ENCODE measurements around the gene COX6B2.

The COX6B2 gene

GRCh38 chr19:55383279-55384130, 29.0 kb upstream of the COX6B2 start:
- DNase-seq (ENCODE audit: low read depth) = no peak

DNA sequence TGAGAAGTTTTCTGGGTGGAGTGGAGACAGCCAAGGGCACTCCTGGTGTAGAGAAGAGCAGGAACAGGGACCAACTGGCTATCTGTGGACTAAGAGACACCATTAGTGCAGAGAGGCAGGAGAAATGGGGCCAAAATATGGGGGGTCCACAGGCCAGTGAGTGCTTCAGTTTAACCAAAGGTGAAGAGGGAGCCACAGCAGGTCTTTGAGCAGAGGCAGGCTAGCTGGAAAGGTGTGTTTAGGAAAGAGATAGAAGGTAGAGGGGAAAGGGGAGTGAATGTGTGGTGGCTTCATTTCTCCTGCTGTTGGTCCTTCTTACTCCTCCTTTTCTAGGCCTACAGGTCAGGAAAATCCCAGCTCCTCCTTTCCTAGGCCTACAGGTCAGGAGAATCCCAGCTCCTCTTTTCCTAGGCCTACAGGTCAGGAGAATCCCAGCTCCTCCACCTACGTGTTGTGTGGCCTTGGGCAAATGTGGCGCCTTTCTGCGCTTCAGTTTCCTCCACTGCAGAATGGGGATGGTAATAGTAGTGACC, 28.1 kb upstream of the COX6B2 start:
- no peak for DNase-seq (ENCODE audit: low read depth)

- DNase-seq (ENCODE audit: low read depth) = no peak
Measured at GRCh38 chr19:55382013-55382412, 27.5 kb upstream of the COX6B2 start.

- DNase-seq (ENCODE audit: low read depth) = no peak
Measured at GRCh38 chr19:55379174-55379573, 24.7 kb upstream of the COX6B2 start.

- DNase-seq (ENCODE audit: low read depth) = no peak
Measured at GRCh38 chr19:55377356-55378131, 23.0 kb upstream of the COX6B2 start.

GRCh38 chr19:55376241-55376933, 21.9 kb upstream of the COX6B2 start, which contains the start of gene TMEM190:
TSS of gene TMEM190 (plus strand) at chr19:55376826. CDS start at chr19:55376854, 28 bp downstream.
- DNase-seq (ENCODE audit: low read depth) = no peak

DNA sequence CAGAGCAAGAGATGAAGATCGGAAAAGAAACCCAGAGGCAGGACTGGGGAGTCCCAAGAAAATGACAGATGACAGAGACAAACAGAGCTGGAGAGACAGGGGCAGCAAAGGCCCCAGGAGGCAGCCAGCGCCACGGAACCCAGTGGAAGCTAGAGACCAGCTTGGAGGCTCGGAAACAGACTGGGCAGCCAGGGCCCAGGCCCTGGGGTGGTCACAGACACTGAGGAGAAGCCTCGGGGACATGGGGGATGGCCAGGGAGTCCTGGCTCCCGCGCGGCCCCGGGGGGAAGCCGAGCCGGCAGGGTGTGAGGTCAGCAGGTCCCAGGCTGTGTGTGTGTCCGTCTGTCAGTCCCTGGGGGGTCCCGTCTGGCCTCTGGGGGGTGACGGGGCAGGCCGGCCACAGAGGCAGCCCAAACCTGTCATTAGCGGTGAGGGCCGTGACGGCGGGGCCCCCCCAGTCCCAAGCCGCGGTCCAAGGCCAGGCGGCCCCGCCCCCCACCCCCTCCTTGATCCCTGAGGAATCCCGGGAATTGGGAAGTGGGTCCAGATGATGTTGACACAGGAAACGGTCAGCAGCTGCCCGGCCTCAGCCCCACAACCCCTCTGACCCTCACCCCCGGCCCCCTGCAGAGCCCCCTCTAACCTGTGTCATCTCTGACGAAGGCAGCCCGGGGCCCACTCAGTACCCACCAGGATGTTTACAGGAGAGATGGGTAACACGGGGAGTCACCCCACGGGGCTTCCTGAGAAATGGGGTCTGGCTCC, 19.7 kb upstream of the COX6B2 start:
- no peak for DNase-seq (ENCODE audit: low read depth)

DNA sequence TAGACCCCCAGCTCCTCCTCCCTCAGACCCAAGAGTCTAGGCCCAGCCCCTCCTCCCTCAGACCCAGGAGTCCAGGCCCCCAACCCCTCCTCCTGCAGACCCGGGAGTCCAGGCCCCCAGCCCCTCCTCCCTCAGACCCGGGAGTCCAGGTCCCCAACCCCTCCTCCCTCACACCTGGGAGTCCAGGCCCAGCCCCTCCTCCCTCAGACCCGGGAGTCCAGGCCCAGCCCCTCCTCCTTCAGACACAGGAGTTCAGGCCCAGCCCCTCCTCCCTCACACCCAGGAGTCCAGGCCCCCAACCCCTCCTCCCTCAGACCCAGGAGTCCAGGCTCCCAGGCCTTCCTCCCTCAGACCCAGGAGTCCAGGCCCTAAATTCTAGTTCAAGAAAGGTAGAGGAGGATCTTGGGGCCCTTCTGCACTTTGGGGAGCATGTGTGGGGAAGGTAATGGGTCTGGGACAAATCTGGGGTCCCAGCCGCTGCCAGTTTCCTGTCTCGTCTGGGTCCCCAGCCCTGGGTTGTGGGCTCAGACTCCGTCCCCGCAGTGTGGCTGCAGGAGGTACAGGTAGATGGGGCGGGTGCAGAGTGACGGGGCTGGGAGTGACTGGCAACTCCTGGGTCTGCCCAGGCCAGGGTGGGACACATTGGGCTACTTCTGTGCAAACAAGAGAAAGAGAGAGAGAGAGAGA, 18.9 kb upstream of the COX6B2 start:
- DNase-seq (ENCODE audit: low read depth) = no peak

DNA sequence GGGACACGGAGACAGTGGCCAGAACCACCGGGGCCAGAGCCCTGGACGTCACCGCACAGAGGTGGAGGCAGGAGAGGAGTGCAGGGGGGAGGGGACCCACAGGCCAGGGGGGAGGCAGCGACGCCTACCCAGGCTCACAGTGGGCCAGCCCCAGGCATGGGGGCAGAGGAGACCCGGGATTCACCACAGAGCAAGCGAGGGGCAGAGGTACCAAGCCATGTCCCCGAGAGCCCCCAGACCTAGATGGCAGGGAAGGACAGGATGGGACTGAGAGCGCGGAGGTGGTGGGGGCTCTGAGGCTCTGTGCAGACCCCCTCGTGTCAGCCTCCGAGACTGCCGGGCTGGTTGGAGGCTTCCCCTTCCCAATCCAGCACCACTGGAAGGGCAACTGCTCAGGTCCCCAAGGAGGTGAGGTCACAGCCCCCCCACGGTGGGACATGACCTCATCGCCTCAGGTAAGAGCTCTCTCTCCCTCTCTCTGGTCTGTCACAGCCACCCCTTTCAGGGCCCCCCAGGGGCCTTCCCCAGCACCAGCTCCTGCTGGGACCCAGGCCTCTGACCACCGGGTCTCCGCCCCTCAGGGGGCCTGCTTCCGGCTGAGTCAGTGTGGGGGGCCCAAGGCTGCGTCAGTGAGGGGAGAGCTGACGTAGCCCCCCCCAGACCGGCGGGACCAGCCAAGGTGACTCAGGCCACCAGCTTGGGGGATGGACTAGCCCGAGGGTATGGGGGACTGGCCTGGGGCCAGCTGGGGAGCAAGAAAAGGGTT, 18.0 kb upstream of the COX6B2 start:
- no peak for DNase-seq (ENCODE audit: low read depth)

DNA sequence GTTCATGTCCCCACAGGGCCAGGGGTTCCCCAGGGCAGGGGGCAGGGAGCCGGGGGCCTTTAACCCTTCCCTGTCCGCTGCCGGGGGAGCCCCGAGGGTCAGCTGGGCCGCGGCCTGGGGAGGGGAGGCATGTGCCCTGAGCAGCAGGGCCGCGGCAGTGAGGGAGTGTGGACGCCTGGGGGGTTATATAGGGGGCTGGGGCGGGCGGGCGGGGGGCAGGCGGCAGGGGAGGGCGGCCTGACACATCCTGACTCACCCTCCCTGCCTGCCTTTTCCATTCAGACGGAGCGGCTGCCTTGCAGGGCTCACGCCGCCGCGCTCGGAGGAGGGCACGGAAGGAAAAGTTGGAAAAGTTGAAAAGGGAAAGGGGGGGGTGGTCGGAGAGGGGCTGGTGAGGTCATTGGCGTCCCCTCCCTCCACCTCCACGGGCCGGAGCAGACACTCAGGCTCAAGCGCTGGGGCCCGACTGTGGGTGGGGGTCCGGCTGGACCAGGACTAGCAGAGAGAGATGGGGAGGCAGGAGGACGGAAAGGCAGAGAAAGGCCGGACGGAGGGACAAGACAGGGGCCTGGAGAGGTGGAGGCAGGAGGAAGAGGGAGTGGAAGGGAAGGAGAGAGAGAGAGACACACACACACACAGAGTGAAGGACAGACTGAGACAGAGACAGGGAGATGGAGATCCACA, 15.9 kb upstream of the COX6B2 start, which contains the start of gene IL11:
TSS of gene IL11 (minus strand) at position 159 of the 684 bp plus-strand sequence. CDS start at position 6, 153 bp downstream.
- DNase-seq (ENCODE audit: low read depth) = no peak

DNA sequence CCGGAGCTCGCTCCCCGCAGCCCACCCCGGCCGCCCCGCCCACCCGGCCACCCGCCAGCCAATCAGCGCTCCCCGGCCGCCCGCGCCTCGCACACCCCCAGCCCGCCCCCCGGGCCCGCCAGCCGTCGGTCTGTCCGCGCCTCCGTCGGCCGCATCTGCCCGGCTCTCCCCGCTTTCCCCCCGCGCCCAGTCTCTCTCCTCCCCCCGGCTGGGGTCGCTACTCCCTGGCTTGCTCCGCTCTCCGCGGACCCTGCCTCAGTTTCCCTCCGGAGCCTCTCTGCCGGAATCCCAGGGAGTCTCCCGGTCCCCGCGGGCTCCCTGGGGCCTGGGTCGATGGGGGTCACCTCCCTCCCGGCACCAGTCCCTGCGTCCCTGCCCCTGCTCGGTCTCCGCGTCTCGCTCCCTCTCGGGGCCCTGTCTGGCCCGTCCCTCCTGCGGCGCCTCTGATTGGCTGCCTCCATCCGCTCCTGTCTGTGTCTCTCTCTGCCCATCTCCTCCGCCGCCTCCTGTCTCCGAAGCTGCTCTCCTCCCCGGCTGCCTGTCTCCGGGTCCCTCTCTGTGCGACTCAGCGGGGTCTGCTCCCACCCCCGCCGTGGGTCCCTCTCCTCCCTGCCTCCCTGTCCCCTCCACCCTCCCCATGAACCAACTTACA, 15.3 kb upstream of the COX6B2 start:
- no peak for DNase-seq (ENCODE audit: low read depth)

- DNase-seq (ENCODE audit: low read depth) = no peak
Measured at GRCh38 chr19:55368701-55369563, 14.4 kb upstream of the COX6B2 start.

GRCh38 chr19:55368106-55368505, 13.6 kb upstream of the COX6B2 start:
- DNase-seq (ENCODE audit: low read depth) = no peak

GRCh38 chr19:55366790-55367189, 12.3 kb upstream of the COX6B2 start:
- DNase-seq (ENCODE audit: low read depth) = no peak

DNA sequence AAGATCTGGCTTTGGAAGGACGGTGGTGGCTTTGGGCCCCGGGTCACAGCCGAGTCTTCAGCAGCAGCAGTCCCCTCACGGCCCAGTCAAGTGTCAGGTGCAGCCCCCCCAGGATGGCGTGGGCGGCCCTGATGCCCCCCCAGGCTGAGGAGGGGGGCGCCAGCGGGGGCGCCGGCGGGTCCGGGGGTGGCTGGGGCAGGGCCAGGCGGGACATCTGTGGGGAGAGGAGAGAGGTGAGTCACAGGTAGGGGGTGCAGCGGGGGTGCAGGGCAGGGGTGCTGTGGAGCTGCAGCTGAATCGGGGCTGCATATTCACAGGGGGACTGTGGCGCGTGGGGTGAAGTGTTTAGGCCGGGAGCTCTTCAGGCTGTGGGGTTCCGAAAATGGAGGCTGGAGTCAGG, 11.4 kb upstream of the COX6B2 start:
- no peak for DNase-seq (ENCODE audit: low read depth)

DNA sequence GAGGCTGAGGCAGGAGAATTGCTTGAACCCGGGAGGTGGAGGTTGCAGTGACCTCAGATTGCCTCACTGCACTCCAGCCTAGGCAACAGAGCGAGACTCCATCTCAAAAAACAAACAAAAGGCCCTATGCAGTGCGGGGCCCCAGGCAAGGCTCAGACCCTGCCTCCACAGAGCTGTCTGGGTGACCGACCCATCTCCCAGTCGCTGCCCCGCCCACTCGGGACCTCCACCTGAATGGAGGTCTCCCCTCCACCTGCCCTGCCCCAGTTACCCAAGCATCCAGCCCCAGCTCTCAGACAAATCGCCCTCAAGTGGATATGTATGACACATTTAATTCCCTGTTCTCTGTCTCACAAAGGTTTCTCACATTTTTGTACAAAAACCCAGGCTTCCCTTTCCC, 10.7 kb upstream of the COX6B2 start:
- DNase-seq (ENCODE audit: low read depth) = no peak

GRCh38 chr19:55362990-55363716, 8.6 kb upstream of the COX6B2 start, which contains the start of gene GARIN5B:
TSS of gene GARIN5B (minus strand) at chr19:55363260. CDS start at chr19:55363066, 194 bp downstream.
- DNase-seq (ENCODE audit: low read depth) = no peak
